Activated CD4-positive, alpha-beta T cell treated with anti-CD3 and anti-CD28 coated beads, Interleukin-2, amount 10 ng/mL, durations not matched to agents 7 days and 5 days (primary cell): ENCODE results near the gene DNAJC13. TPM values are rescaled to one million over a fixed set of nuclear protein-coding genes. Genes with fewer than 3 reads are reported as not detected.
"Not testable (repeated sequence)": the region's sequence is repeated elsewhere in the genome, so short reads cannot be mapped to it uniquely, and the experiment has no call there.

ENCODE experiments used
- CTCF ChIA-PET: fragments of 350-600 bp; sonication (Branson Sonifier 250); formaldehyde crosslinking; loops from one replicate; lab custom pipeline; 2021; ENCODE audit warnings: antibody characterized with exemption; lab: Charles Lee
- POLR2A ChIA-PET: fragments of 350-600 bp; sonication (Branson Sonifier 250); formaldehyde crosslinking; loops from one replicate; lab custom pipeline; 2021; ENCODE audit warnings: antibody characterized with exemption; lab: Charles Lee
- DNase-seq: peaks from one replicate; pipeline ENCODE4 v3.0.0-alpha.2; 2020
- H3K27ac Mint-ChIP-seq: one replicate; pipeline ENCODE4 v1.8.0; 2021; ENCODE audit warnings: mild to moderate bottlenecking, moderate library complexity, mixed read lengths
- H3K27me3 Mint-ChIP-seq: one replicate; pipeline ENCODE4 v1.8.0; 2021; ENCODE audit warnings: mixed read lengths
- H3K36me3 Mint-ChIP-seq: one replicate; pipeline ENCODE4 v1.8.0; 2021; ENCODE audit warnings: low read depth, mixed read lengths
- H3K4me1 Mint-ChIP-seq: one replicate; pipeline ENCODE4 v1.8.0; 2021; ENCODE audit warnings: mixed read lengths
- H3K4me3 Mint-ChIP-seq: one replicate; pipeline ENCODE4 v1.8.0; 2021; ENCODE audit warnings: mild to moderate bottlenecking, moderate library complexity, mixed read lengths
- H3K9me3 Mint-ChIP-seq: one replicate; pipeline ENCODE4 v1.8.0; 2021; ENCODE audit warnings: mixed read lengths
- total RNA-seq, 2 experiments: library from RNA; stranded (reverse); gene quantifications; one replicate each; pipeline ENCODE4 v1.2.3, GENCODE V29; 2021

The DNAJC13 gene
- total RNA-seq, 2 experiments from 2014 or later = 37.3 to 38.6 TPM

- POLR2A ChIA-PET, H3K4me1 Mint-ChIP-seq, CTCF ChIA-PET, H3K27me3 Mint-ChIP-seq, DNase-seq, H3K27ac Mint-ChIP-seq, H3K9me3 Mint-ChIP-seq, H3K36me3 Mint-ChIP-seq, H3K4me3 Mint-ChIP-seq: not testable (repeated sequence)
Measured at GRCh38 chr3:132556036-132556386, 138.7 kb downstream of the DNAJC13 start.

DNA sequence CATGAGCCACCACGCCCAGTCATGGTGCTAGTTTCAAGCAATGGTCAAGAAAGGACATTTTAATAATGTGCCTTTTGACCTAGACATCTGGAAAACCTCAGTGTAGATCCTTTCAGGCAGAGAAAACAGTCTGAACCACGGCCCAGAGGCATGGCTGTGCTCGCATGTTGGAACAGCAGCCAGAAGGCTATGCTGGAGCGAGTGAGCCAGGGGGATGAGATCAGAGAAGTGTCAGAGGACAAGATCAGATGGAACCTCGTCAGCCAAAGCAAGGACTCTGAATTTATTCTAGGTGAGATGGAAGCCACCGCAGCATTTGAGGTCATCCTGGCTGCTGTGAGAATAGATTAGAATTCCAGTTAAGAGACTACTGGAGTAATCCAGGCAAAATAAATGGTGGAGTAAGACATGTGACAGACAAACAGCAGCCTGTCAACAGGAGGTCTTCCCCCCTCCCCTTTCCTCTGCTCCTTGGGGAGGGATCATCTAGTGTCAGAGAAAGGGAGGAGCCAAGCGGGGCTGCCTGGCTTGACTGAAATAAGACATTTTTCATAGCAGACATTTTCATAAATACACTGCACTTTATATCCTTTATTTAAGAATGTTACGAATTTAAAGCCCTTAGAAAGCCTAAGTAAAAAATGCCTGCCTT lies 139.3 kb downstream of the DNAJC13 start:
- ChIA-PET CTCF (interaction anchor here (1.5 kb wide), 1 partner anchor 21 kb away, joined by 5 read pairs; no protein-coding TSS in a partner anchor), POLR2A (no interaction called here)
- Mint-ChIP-seq H3K4me1 (no peaks in the 10 kb centered on the region), H3K4me3 (no peak overlapping the region), H3K36me3 (no peaks in the 10 kb centered on the region), H3K27ac (no peak overlapping the region), H3K9me3 (no peaks in the 10 kb centered on the region), H3K27me3 (no peaks in the 10 kb centered on the region)
- DNase-seq = no peak

- no peaks in the 10 kb centered on the region for H3K4me1 Mint-ChIP-seq
- H3K27ac Mint-ChIP-seq = no peak overlapping the region
- no peaks in the 10 kb centered on the region for H3K27me3 Mint-ChIP-seq
- no peaks in the 10 kb centered on the region for H3K9me3 Mint-ChIP-seq
- peaks cover 7% of the 10 kb centered on the region for H3K36me3 Mint-ChIP-seq
- POLR2A ChIA-PET = no interaction called here
- CTCF ChIA-PET = no interaction called here
- no peak for DNase-seq
- H3K4me3 Mint-ChIP-seq = no peak overlapping the region
Measured at GRCh38 chr3:132561003-132561402, 143.7 kb downstream of the DNAJC13 start.

DNA sequence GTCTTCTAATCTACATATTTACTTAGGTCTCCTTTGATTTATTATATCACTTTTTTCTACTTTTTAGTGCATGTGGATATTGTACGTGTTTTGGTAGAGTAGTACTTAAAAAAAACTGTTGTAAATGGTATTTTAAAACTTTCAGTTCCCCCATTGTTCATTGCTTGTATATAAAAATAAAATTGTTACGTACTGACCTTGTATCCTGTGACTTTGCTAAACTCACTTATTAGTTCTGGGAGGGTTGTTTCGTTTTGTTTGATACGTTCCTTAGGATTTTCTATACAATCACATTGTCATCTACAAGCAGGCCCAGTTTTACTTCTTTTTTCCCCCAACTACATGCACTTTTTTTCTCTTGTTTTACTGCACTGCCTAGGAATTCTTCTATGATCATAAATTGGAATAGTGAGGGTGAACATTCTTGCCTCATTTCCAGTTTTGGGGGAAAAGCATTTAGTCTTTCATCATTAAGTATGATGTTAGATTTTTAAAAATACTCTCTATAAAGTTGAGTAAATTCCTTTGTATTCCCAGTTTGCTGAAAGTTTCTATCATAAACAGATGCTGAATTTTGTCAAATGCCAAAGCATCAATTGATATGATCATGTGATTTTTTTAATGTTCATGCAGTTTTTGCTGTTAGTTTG lies 146.2 kb downstream of the DNAJC13 start:
- Mint-ChIP-seq H3K4me3 (no peak overlapping the region), H3K27me3 (no peaks in the 10 kb centered on the region), H3K36me3 (peaks cover 7% of the 10 kb centered on the region), H3K27ac (no peak overlapping the region), H3K9me3 (no peaks in the 10 kb centered on the region), H3K4me1 (no peaks in the 10 kb centered on the region)
- no peak for DNase-seq
- CTCF ChIA-PET = no interaction called here
- POLR2A ChIA-PET = no interaction called here

GRCh38 chr3:132564070-132564465 lies 146.8 kb downstream of the DNAJC13 start:
- Mint-ChIP-seq H3K36me3 (peaks cover 7% of the 10 kb centered on the region), H3K27ac (no peak overlapping the region), H3K4me1 (no peaks in the 10 kb centered on the region), H3K4me3 (no peak overlapping the region), H3K9me3 (no peaks in the 10 kb centered on the region), H3K27me3 (no peaks in the 10 kb centered on the region)
- POLR2A ChIA-PET = no interaction called here
- DNase-seq = no peak
- CTCF ChIA-PET = no interaction called here

DNA sequence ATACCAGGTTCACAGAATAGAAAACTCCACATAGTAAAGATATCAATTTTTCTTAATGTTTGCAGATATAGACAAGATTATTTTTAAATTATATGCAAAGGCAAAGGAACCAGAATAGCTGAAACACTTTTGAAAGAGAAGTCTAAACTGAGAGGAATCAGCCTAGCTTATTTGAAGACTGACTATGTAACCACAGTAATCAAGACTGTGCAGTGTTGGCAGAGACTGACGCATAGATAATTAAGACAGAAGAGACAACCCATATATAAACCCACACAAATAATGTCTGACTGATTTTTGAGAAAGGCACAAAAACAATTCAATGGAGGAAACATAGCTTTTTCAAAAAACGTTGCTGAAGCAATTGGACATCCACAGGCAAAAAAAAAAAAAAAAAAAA lies 151.1 kb downstream of the DNAJC13 start:
- DNase-seq = no peak
- H3K27ac Mint-ChIP-seq = no peak overlapping the region
- no peaks in the 10 kb centered on the region for H3K9me3 Mint-ChIP-seq
- no peaks in the 10 kb centered on the region for H3K4me1 Mint-ChIP-seq
- POLR2A ChIA-PET = no interaction called here
- peaks cover 20% of the 10 kb centered on the region for H3K36me3 Mint-ChIP-seq
- CTCF ChIA-PET = interaction anchor here (2.1 kb wide), 1 partner anchor 18 kb away, joined by 4 read pairs; no protein-coding TSS in a partner anchor
- no peak overlapping the region for H3K4me3 Mint-ChIP-seq
- H3K27me3 Mint-ChIP-seq = no peaks in the 10 kb centered on the region

- Mint-ChIP-seq H3K9me3 (no peaks in the 10 kb centered on the region), H3K27me3 (no peaks in the 10 kb centered on the region), H3K27ac (no peak overlapping the region), H3K4me1 (no peaks in the 10 kb centered on the region), H3K36me3 (peaks cover 22% of the 10 kb centered on the region), H3K4me3 (no peak overlapping the region)
- ChIA-PET POLR2A (no interaction called here), CTCF (interaction anchor here (2.1 kb wide), 1 partner anchor 18 kb away, joined by 4 read pairs; no protein-coding TSS in a partner anchor)
- DNase-seq = no peak
Measured at GRCh38 chr3:132569153-132569552, 151.9 kb downstream of the DNAJC13 start.

GRCh38 chr3:132569580-132569979 lies 152.3 kb downstream of the DNAJC13 start:
- ChIA-PET CTCF (interaction anchor here (2.1 kb wide), 1 partner anchor 19 kb away, joined by 4 read pairs; no protein-coding TSS in a partner anchor), POLR2A (no interaction called here)
- Mint-ChIP-seq H3K27ac (no peak overlapping the region), H3K9me3 (no peaks in the 10 kb centered on the region), H3K4me3 (no peak overlapping the region), H3K36me3 (peaks cover 21% of the 10 kb centered on the region), H3K4me1 (no peaks in the 10 kb centered on the region), H3K27me3 (no peaks in the 10 kb centered on the region)
- DNase-seq = no peak

DNA sequence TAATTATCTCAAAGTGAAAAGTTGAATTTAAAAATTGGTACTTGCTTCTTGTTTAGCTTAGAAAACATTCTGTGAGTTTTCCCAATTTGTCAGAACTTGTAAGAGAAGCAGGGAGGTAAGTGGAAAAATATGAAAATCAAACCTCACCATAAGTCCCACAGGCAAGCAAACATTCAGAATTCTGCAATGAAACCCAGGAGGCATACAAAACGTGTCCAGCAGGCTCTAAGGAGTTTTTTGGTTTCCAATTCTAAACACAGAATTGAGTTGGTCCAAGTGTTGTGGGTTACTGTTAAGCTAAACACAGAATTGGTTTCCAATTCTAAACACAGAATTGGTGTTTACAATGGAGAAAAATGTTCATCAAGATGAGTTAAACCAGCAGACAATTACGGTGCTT lies 152.7 kb downstream of the DNAJC13 start:
- Mint-ChIP-seq H3K4me3 (no peak overlapping the region), H3K4me1 (no peaks in the 10 kb centered on the region), H3K36me3 (peaks cover 17% of the 10 kb centered on the region), H3K27ac (no peak overlapping the region), H3K27me3 (no peaks in the 10 kb centered on the region), H3K9me3 (no peaks in the 10 kb centered on the region)
- ChIA-PET POLR2A (no interaction called here), CTCF (interaction anchor here (2.1 kb wide), 1 partner anchor 19 kb away, joined by 4 read pairs; no protein-coding TSS in a partner anchor)
- DNase-seq = no peak

- Mint-ChIP-seq H3K27me3 (no peaks in the 10 kb centered on the region), H3K36me3 (peaks cover 28% of the 10 kb centered on the region), H3K9me3 (no peaks in the 10 kb centered on the region), H3K4me1 (no peaks in the 10 kb centered on the region), H3K27ac (no peak overlapping the region), H3K4me3 (no peak overlapping the region)
- DNase-seq = no peak
- POLR2A ChIA-PET = no interaction called here
- CTCF ChIA-PET = no interaction called here
Measured at GRCh38 chr3:132573797-132574211, 156.5 kb downstream of the DNAJC13 start.

- H3K4me3 Mint-ChIP-seq = no peak overlapping the region
- ChIA-PET POLR2A (no interaction called here), CTCF (no interaction called here)
- H3K27ac Mint-ChIP-seq = no peak overlapping the region
- no peaks in the 10 kb centered on the region for H3K9me3 Mint-ChIP-seq
- no peak for DNase-seq
- H3K36me3 Mint-ChIP-seq = peaks cover 3% of the 10 kb centered on the region
- no peaks in the 10 kb centered on the region for H3K27me3 Mint-ChIP-seq
- no peaks in the 10 kb centered on the region for H3K4me1 Mint-ChIP-seq
Measured at GRCh38 chr3:132587401-132587800, 170.1 kb downstream of the DNAJC13 start.
